Endothelial cell (in vitro differentiated cells): ENCODE measurements around the gene PLCB1. TPM values are rescaled to one million over a fixed set of nuclear protein-coding genes. Genes with fewer than 3 reads are reported as not detected.

Experiments used
- DNase-seq: peaks from one replicate; pipeline ENCODE4 v3.0.0; 2021; ENCODE audit warnings: low spot score
- H3K27ac Mint-ChIP-seq: one replicate; pipeline ENCODE4 v1.8.0; 2021; ENCODE audit warnings: mixed read lengths, inconsistent platforms; ENCODE audit not compliant: unreplicated experiment
- H3K27me3 Mint-ChIP-seq: one replicate; pipeline ENCODE4 v1.8.0; 2021; ENCODE audit warnings: mild to moderate bottlenecking, moderate library complexity, mixed read lengths, inconsistent platforms; ENCODE audit not compliant: unreplicated experiment
- H3K36me3 Mint-ChIP-seq: one replicate; pipeline ENCODE4 v1.8.0; 2021; ENCODE audit warnings: mild to moderate bottlenecking, low read depth, mixed read lengths, inconsistent platforms; ENCODE audit not compliant: unreplicated experiment
- H3K4me1 Mint-ChIP-seq: one replicate; pipeline ENCODE4 v1.8.0; 2021; ENCODE audit warnings: mild to moderate bottlenecking, mixed read lengths, inconsistent platforms; ENCODE audit not compliant: unreplicated experiment
- H3K4me3 Mint-ChIP-seq: one replicate; pipeline ENCODE4 v1.8.0; 2021; ENCODE audit warnings: mild to moderate bottlenecking, mixed read lengths, inconsistent platforms; ENCODE audit not compliant: unreplicated experiment
- H3K9me3 Mint-ChIP-seq: one replicate; pipeline ENCODE4 v1.8.0; 2021; ENCODE audit warnings: mixed read lengths, inconsistent platforms; ENCODE audit not compliant: unreplicated experiment
- CTCF ChIP-seq: fragments of 200-600 bp; sonication (generic); IDR thresholded peaks from one replicate; pipeline ENCODE4 v1.5.0; 2021; ENCODE audit warnings: antibody characterized with exemption; ENCODE audit not compliant: unreplicated experiment
- total RNA-seq: library from RNA; stranded (reverse); fragmentation: NEBNext Ultra II Directional; extraction: Animal tissue kit (Norgen Biotek cat#: 25700); gene quantifications from one replicate; pipeline ENCODE4 v1.2.1, GENCODE V29; 2021; ENCODE audit not compliant: unreplicated experiment

Gene PLCB1
- total RNA-seq, 1 donor from 2014 or later: 8.1 TPM

- H3K27me3 Mint-ChIP-seq: no peaks in the 10 kb centered on the region
- H3K27ac Mint-ChIP-seq: no peak overlapping the region
- no peak overlapping the region for H3K4me3 Mint-ChIP-seq
- peaks cover 19% of the 10 kb centered on the region for H3K4me1 Mint-ChIP-seq
- no peak for TF ChIP-seq CTCF
- H3K36me3 Mint-ChIP-seq: no peaks in the 10 kb centered on the region
- no peaks in the 10 kb centered on the region for H3K9me3 Mint-ChIP-seq
- no peak for DNase-seq
Measured at GRCh38 chr20:8735014-8735413, 602.9 kb downstream of the PLCB1 start.

GRCh38 chr20:8735674-8736073 is 603.6 kb downstream of the PLCB1 start:
- no peak for DNase-seq
- Mint-ChIP-seq H3K27me3 (no peaks in the 10 kb centered on the region), H3K36me3 (no peaks in the 10 kb centered on the region), H3K9me3 (no peaks in the 10 kb centered on the region), H3K27ac (peak overlapping the region; percentile 49), H3K4me3 (no peak overlapping the region), H3K4me1 (peaks cover 19% of the 10 kb centered on the region)
- no peak for TF ChIP-seq CTCF

GRCh38 chr20:8740265-8740664 is 608.2 kb downstream of the PLCB1 start:
- H3K27ac Mint-ChIP-seq: no peak overlapping the region
- no peaks in the 10 kb centered on the region for H3K9me3 Mint-ChIP-seq
- DNase-seq: no peak
- H3K36me3 Mint-ChIP-seq: no peaks in the 10 kb centered on the region
- peaks cover 15% of the 10 kb centered on the region for H3K4me1 Mint-ChIP-seq
- H3K4me3 Mint-ChIP-seq: no peak overlapping the region
- TF ChIP-seq CTCF: no peak
- H3K27me3 Mint-ChIP-seq: no peaks in the 10 kb centered on the region

- Mint-ChIP-seq H3K27me3 (no peaks in the 10 kb centered on the region), H3K36me3 (no peaks in the 10 kb centered on the region), H3K27ac (no peak overlapping the region), H3K4me1 (no peaks in the 10 kb centered on the region), H3K9me3 (no peaks in the 10 kb centered on the region), H3K4me3 (no peak overlapping the region)
- DNase-seq: no peak
- no peak for TF ChIP-seq CTCF
Measured at GRCh38 chr20:8744228-8744844, 612.3 kb downstream of the PLCB1 start.

- no peaks in the 10 kb centered on the region for H3K4me1 Mint-ChIP-seq
- no peaks in the 10 kb centered on the region for H3K9me3 Mint-ChIP-seq
- no peak overlapping the region for H3K4me3 Mint-ChIP-seq
- TF ChIP-seq CTCF: no peak
- H3K36me3 Mint-ChIP-seq: no peaks in the 10 kb centered on the region
- H3K27ac Mint-ChIP-seq: no peak overlapping the region
- no peak for DNase-seq
- peaks cover 1% of the 10 kb centered on the region for H3K27me3 Mint-ChIP-seq
Measured at GRCh38 chr20:8749101-8749500, 617.0 kb downstream of the PLCB1 start.
